GM12878 (cell line): ENCODE results near the gene MEN1. TPM values are rescaled to one million over a fixed set of nuclear protein-coding genes. Genes with fewer than 3 reads are reported as not detected.

Experiments used
- ATAC-seq: fragments of 200-7000 bp; cut with Tn5 transposase; 3 replicates; pipeline ENCODE4 v1.9.1; 2020; ENCODE audit warnings: mild to moderate bottlenecking, moderate library complexity
- BruUV-seq: library from RNA; stranded (reverse); fragments of 400-500 nt; replicated peaks from 2 replicates; lab custom pipeline; 2021; lab: Mats Ljungman, UMichigan
- CTCF ChIA-PET: fragments of 300-600 bp; sonication (Branson Sonifier 250); formaldehyde crosslinking; extraction: SDS; loops from one replicate; lab custom pipeline; 2021; ENCODE audit warnings: inconsistent platforms; lab: Yijun Ruan, JAX
- POLR2A ChIA-PET: fragments of 350-600 bp; formaldehyde crosslinking; extraction: SDS; loops from one replicate; lab custom pipeline; 2021; ENCODE audit warnings: inconsistent platforms; lab: Charles Lee
- RAD21 ChIA-PET: fragments of 300-600 bp; sonication (Branson Sonifier 250); formaldehyde crosslinking; loops from one replicate; lab custom pipeline; 2023; ENCODE audit warnings: antibody characterized with exemption; ENCODE audit not compliant: unreplicated experiment; lab: Charles Lee
- SMC1A ChIA-PET: fragments of 300-600 bp; sonication (Branson Sonifier 250); formaldehyde crosslinking; loops from one replicate; lab custom pipeline; 2023; ENCODE audit not compliant: unreplicated experiment, uncharacterized antibody; lab: Charles Lee
- DNase-seq: peaks from one replicate; pipeline ENCODE4 v3.0.0-alpha.2; 2011; ENCODE audit warnings: low read depth, low spot score
- FAIRE-seq: peaks from 3 replicates; lab custom pipeline; 2011; peaks lifted over from hg19 to GRCh38; lab: Jason Lieb, UNC
- H2AFZ ChIP-seq: 2 replicates; pipeline ENCODE4 v1.6.0; 2011; ENCODE audit warnings: low read depth, low read length, control low read depth; ENCODE audit not compliant: control insufficient read depth
- H3K27ac ChIP-seq: 2 replicates; pipeline ENCODE4 v1.5.1; 2011; ENCODE audit warnings: control low read depth; ENCODE audit not compliant: control insufficient read depth, insufficient read depth
- H3K27me3 ChIP-seq, 2 experiments: replicated peaks in 1 of 2; 2 replicates each; pipeline versions ENCODE4 v1.6.0 to v1.6.1; 2011; ENCODE audit warnings: low read length in 1 of 2; ENCODE audit not compliant: control insufficient read depth in 2 of 2, insufficient read depth in 2 of 2
- H3K36me3 ChIP-seq, 2 experiments: 2 replicates each; pipeline ENCODE4 v1.5.1; 2011; ENCODE audit warnings: low read length in 1 of 2; ENCODE audit not compliant: control insufficient read depth in 2 of 2, insufficient read depth in 2 of 2
- H3K4me1 ChIP-seq: 2 replicates; pipeline ENCODE4 v1.6.1; 2011; ENCODE audit warnings: mild to moderate bottlenecking, low read length, moderate library complexity, mixed read lengths; ENCODE audit not compliant: control insufficient read depth, insufficient read depth
- H3K4me2 ChIP-seq: 2 replicates; pipeline ENCODE4 v1.6.0; 2011; ENCODE audit warnings: control low read depth; ENCODE audit not compliant: control insufficient read depth, insufficient read depth
- H3K4me3 ChIP-seq: fragments of 200-600 bp; sonication (generic); 2 replicates; pipeline ENCODE4 v1.5.1; 2016
- H3K79me2 ChIP-seq: 2 replicates; pipeline ENCODE4 v1.6.0; 2011; ENCODE audit warnings: low read length; ENCODE audit not compliant: control insufficient read depth, insufficient read depth
- H3K9ac ChIP-seq: 2 replicates; pipeline ENCODE4 v1.8.0; 2011; ENCODE audit warnings: low read length, control low read depth, mixed read lengths; ENCODE audit not compliant: control insufficient read depth, insufficient read depth
- H3K9me3 ChIP-seq: replicated peaks from 3 replicates; pipeline ENCODE4 v1.5.1; 2011; ENCODE audit warnings: mild to moderate bottlenecking, low read length; ENCODE audit not compliant: control insufficient read depth, insufficient read depth
- H4K20me1 ChIP-seq: 2 replicates; pipeline ENCODE4 v1.6.0; 2011; ENCODE audit not compliant: control insufficient read depth, insufficient read depth
- BACH1 ChIP-seq: fragments of 450-650 bp; IDR thresholded peaks from 2 replicates; pipeline ENCODE4 v1.6.1; 2017; ENCODE audit warnings: mild to moderate bottlenecking, borderline replicate concordance
- HDAC6 ChIP-seq: fragments of 200-600 bp; sonication (generic); IDR thresholded peaks from one replicate; pipeline ENCODE4 v1.8.0; 2017; ENCODE audit warnings: antibody characterized with exemption; ENCODE audit not compliant: unreplicated experiment
- NR2F1 ChIP-seq: fragments of 450-650 bp; conservative IDR thresholded peaks from 2 replicates; pipeline ENCODE4 v1.6.1; 2017; ENCODE audit warnings: mild to moderate bottlenecking
- POLR2A ChIP-seq: IDR thresholded peaks from 2 replicates; pipeline ENCODE4 v1.6.1; 2011; ENCODE audit warnings: low read depth, mild to moderate bottlenecking, low read length
- RAD51 ChIP-seq: fragments of 450-650 bp; IDR thresholded peaks from 2 replicates; pipeline ENCODE4 v1.6.1; 2016; ENCODE audit warnings: moderate library complexity, mild to moderate bottlenecking, inconsistent platforms
- TAF1 ChIP-seq: IDR thresholded peaks from 2 replicates; pipeline ENCODE4 v1.6.1; 2011; ENCODE audit warnings: mild to moderate bottlenecking, low read depth, low read length, borderline replicate concordance
- TCF7 ChIP-seq: IDR thresholded peaks from 2 replicates; pipeline ENCODE4 v1.6.1; 2014; ENCODE audit warnings: antibody characterized with exemption, borderline replicate concordance
- WRNIP1 ChIP-seq: IDR thresholded peaks from 2 replicates; pipeline ENCODE4 v1.6.1; 2011; ENCODE audit warnings: low read depth, low read length, improper control_type of control experiment, borderline replicate concordance
- WGBS: methylation state at CpG from one replicate; pipeline ENCODE4 v1.1.6; 2016; ENCODE audit warnings: low lambda C conversion rate; ENCODE audit not compliant: insufficient replicate concordance, insufficient coverage; ENCODE audit errors: missing lambda C conversion rate; 5-methylcytosine and 5-hydroxymethylcytosine counted together
- in situ Hi-C: fragments of 300-500 bp; cut with MboI; formaldehyde crosslinking; loops from 9 replicates; pipeline ENCODE4 v1.14.3; 2018; ENCODE audit warnings: mixed read lengths
- intact Hi-C: fragments of 100-400 bp; cut with micrococcal nuclease; formaldehyde crosslinking; loops from one replicate; pipeline ENCODE4 v1.14.2; 2022; ENCODE audit not compliant: unreplicated experiment
- polyA plus RNA-seq, 11 experiments: library from polyadenylated mRNA; depleted of rRNA in 4 of 11; unstranded in 6 of 11; stranded (reverse) in 5 of 11; fragments of >200 nt; fragmentation: Nextera tagmentation in 4 of 11; fragmentation: Illumina TruSeq in 1 of 11; extraction: Ambion mirVana in 4 of 11; extraction: Trizol in 1 of 11; gene quantifications; 1 replicate in 1 of 11; 2 replicates in 10 of 11; pipeline versions ENCODE4 v1.2.1 to v1.2.3, GENCODE V29; 2011 to 2016; ENCODE audit warnings: inconsistent platforms in 2 of 11, missing spikeins in 2 of 11, low read depth in 1 of 11
- total RNA-seq, 4 experiments: library from RNA; depleted of rRNA in 3 of 4; stranded (reverse); fragments of >200 nt in 3 of 4; fragmentation: Illumina TruSeq in 1 of 4; extraction: Trizol in 1 of 4; gene quantifications; 2 replicates each; pipeline versions ENCODE4 v1.2.1 to v1.2.3, GENCODE V29; 2013 to 2021
- TF ChIP-seq, protein P1 (sequence below): IDR thresholded peaks from 2 replicates; pipeline ENCODE4 v1.6.1; 2011; ENCODE audit warnings: low read depth, low read length, improper control_type of control experiment, borderline replicate concordance

Gene MEN1
- total and polyA plus RNA-seq, 10 of the 15 experiments (the other 5 are each of a cell fraction or from before 2014, with no cell fraction given) = 2.5 to 39.7 (median 20.7) TPM

DNA sequence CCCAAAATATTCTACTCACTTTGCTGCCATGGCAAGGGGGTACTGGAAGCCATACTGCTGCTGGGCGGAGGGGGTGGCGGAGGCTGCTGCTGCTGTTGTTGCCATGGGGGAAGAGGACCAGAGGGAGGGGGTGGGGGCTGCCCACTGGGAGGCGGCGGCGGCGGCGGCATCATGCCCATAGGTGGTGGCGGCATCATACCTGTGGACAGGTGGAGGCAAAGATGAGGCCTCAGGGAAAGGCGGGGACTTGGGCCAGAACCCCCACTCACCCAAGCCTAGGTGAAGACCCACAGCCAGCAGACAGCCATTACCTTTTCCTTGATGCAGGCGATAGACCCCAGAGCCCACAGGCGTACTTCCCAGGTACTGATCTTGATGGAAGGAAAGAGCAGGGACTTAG, 43.5 kb downstream of the MEN1 start:
- no peak for DNase-seq
- Histone ChIP-seq H2AFZ (no peak overlapping the region), H4K20me1 (peaks cover 28% of the 10 kb centered on the region), H3K27ac (no peak overlapping the region), H3K4me2 (no peak overlapping the region), H3K27me3 (no peaks in the 10 kb centered on the region), H3K9ac (no peak overlapping the region), H3K9me3 (no peaks in the 10 kb centered on the region), H3K4me3 (no peak overlapping the region), H3K36me3 (peaks cover 52 to 61% of the 10 kb centered on the region in 2 experiments), H3K4me1 (peaks cover 24% of the 10 kb centered on the region), H3K79me2 (peaks cover 21% of the 10 kb centered on the region)
- ChIA-PET RAD21 (no interaction called here), SMC1A (no interaction called here), POLR2A (no interaction called here), CTCF (interaction anchor here (1.9 kb wide), 2 partner anchors 19 to 20 kb away, joined by 4 to 6 read pairs; no protein-coding TSS in a partner anchor)
- no peak for TF ChIP-seq TCF7
- no peak for TF ChIP-seq NR2F1
- intact Hi-C loops = loop anchor here (2.0 kb wide), 1 partner anchor 24 kb away; no protein-coding TSS in a partner anchor
- FAIRE-seq = no peak
- WGBS = 98% methylated on average over 9 of the region's 11 CpGs
- in situ Hi-C loops = no loop called here
- ATAC-seq = no peak
- no TSS peak for BruUV-seq

DNA sequence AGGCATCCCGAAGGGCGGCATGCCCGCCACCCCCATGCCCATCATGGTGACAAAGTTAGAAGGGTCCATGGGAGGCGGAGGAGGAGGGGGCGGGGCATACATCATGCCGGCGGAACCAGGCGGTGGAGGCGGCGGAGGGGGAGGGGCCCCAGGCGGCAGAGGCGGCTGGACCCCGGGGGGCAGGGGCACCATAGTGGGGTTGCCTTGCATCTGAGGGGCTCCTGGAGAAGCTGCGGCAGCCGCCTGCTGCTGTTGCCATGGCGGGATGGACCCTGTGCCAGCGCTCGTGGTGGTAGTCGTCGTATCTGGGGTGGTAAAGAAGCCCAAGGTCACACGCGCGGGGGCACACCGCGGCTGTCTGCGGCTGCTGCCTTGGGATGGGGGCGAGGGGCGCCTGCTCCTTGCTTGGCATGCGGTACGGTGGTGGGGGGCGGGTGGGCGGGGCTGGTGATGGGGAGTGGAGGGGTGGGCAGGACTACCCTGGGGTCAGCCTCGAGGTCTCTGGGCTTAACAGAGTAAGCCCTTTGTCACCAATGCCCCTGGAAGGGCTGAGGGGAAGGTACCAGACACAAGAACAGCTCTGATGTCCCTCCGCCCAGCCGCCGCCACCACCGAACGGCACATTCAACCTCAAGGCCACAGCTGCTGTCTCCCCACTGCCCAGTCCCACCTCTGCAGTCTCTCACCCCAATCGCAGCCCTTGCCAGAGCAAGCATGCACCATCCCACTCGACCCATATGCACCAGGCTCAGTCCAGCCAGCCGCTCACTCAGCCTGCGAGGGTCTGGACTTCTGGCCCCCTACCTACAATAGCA, 44.3 kb downstream of the MEN1 start:
- no TSS peak for BruUV-seq
- FAIRE-seq (no peak), ATAC-seq (no peak), DNase-seq (no peak)
- Histone ChIP-seq H3K4me1 (peaks cover 17% of the 10 kb centered on the region), H2AFZ (no peak overlapping the region), H4K20me1 (peaks cover 23% of the 10 kb centered on the region), H3K9me3 (no peaks in the 10 kb centered on the region), H3K27ac (no peak overlapping the region), H3K79me2 (peaks cover 14% of the 10 kb centered on the region), H3K4me3 (no peak overlapping the region), H3K36me3 (peaks cover 52 to 54% of the 10 kb centered on the region in 2 experiments), H3K27me3 (no peaks in the 10 kb centered on the region), H3K4me2 (no peak overlapping the region), H3K9ac (no peak overlapping the region)
- TF ChIP-seq BACH1 = peak; percentile 60; the same call in 1 of the 2 replicates
- TF ChIP-seq, protein P1, sequence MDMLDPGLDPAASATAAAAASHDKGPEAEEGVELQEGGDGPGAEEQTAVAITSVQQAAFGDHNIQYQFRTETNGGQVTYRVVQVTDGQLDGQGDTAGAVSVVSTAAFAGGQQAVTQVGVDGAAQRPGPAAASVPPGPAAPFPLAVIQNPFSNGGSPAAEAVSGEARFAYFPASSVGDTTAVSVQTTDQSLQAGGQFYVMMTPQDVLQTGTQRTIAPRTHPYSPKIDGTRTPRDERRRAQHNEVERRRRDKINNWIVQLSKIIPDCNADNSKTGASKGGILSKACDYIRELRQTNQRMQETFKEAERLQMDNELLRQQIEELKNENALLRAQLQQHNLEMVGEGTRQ = no peak
- TF ChIP-seq RAD51 = no peak
- no peak for TF ChIP-seq WRNIP1
- TF ChIP-seq HDAC6 = no peak
- no peak for TF ChIP-seq TAF1
- TF ChIP-seq POLR2A = peak; percentile 48; the same call in 1 of the 2 replicates
- ChIA-PET SMC1A (no interaction called here), POLR2A (interaction anchor here (0.6 kb wide), 1 partner anchor 32 kb away, joined by 6 read pairs; no protein-coding TSS in a partner anchor), CTCF (interaction anchor here (1.6 kb wide), 1 partner anchor 27 kb away, joined by 3 read pairs; no protein-coding TSS in a partner anchor), RAD21 (no interaction called here)
- 97% methylated on average over 21 of the region's 42 CpGs for WGBS
- in situ Hi-C loops = no loop called here
- intact Hi-C loops = loop anchor here (2.0 kb wide), 1 partner anchor 23 kb away; no protein-coding TSS in a partner anchor
